ENCODE results near the gene IGSF23. TPM values are rescaled to one million over a fixed set of nuclear protein-coding genes. Genes with fewer than 3 reads are reported as not detected.

IGSF23 gene
- total and polyA plus RNA-seq, 2 of the 4 experiments (the other 2 are of a cell fraction) = 0.27 TPM; not detected in 1

- Histone ChIP-seq H2AFZ (replicated peaks; ENCODE audit: low read length, poor library complexity) (no peak overlapping the region), H4K91ac (ENCODE audit: insufficient read depth, low read depth, low read length) (peak overlapping the region; percentile 90), H3K9me3 (ENCODE audit: control insufficient read depth, insufficient read depth, low read length) (peaks cover 1% of the 10 kb centered on the region; the same call in 1 of the 2 replicates), H3K23ac (ENCODE audit: low read depth, low read length) (peak overlapping the region; percentile 77), H3K4me3 (ENCODE audit: insufficient read depth, low read depth, low read length) (no peak overlapping the region), H2AK9ac (replicated peaks; ENCODE audit: low read depth, low read length, poor library complexity) (peak overlapping the region; percentile 38), H3K4me2 (ENCODE audit: low read depth, low read length) (peak overlapping the region; percentile 42), H3K4ac (ENCODE audit: low read depth, low read length) (peak overlapping the region; percentile 97), H2AK5ac (ENCODE audit: low read depth, low read length) (peak overlapping the region; percentile 95), H3K9me1 (ENCODE audit: insufficient read depth, low read length) (peaks cover 18% of the 10 kb centered on the region), H4K8ac (ENCODE audit: low read depth in 2 of 2, low read length in 2 of 2) (peak overlapping the region; percentile 12 to 88), H2BK15ac (ENCODE audit: low read depth, low read length) (peak overlapping the region; percentile 71; the same call in 2 of the 3 replicates), H3K79me1 (ENCODE audit: low read depth in 1 of 2, low read length in 2 of 2) (peaks cover 0 to 3% of the 10 kb centered on the region in 2 experiments; a peak in 1 of 4 replicates), H3K9ac (ENCODE audit: low read depth, low read length) (no peak overlapping the region), H3K56ac (ENCODE audit: extremely low read depth, insufficient read depth, low read length) (peak overlapping the region; percentile 62), H3K36me3 (ENCODE audit: control insufficient read depth, insufficient read depth, low read length) (no peaks in the 10 kb centered on the region), H2BK5ac (ENCODE audit: low read depth, low read length, poor library complexity, severe bottlenecking) (peak overlapping the region; percentile 89), H4K5ac (ENCODE audit: low read depth, low read length) (peak overlapping the region; percentile 65), H3K14ac (replicated peaks; ENCODE audit: low read depth, low read length) (peak overlapping the region; percentile 93), H2BK120ac (ENCODE audit: low read depth, low read length) (peak overlapping the region; percentile 97), H4K20me1 (ENCODE audit: insufficient read depth, low read length) (no peaks in the 10 kb centered on the region), H2BK20ac (ENCODE audit: low read depth, low read length) (peak overlapping the region; percentile 98), H3K4me1 (ENCODE audit: control insufficient read depth, insufficient read depth, low read length) (peaks cover 23% of the 10 kb centered on the region), H3K27me3 (ENCODE audit: control insufficient read depth, insufficient read depth, low read length) (no peaks in the 10 kb centered on the region), H3K27ac (ENCODE audit: insufficient read depth, low read length) (peak overlapping the region; percentile 91), H3K18ac (ENCODE audit: low read depth, low read length) (peak overlapping the region; percentile 88)
- TF ChIP-seq BHLHE40 (IDR thresholded peaks at IDR 0.05; ENCODE audit: low read depth, low read length) (0 out of 2 replicates have a peak, but pooled peaks have one; percentile 34), POLR2A (IDR thresholded peaks at IDR 0.05; ENCODE audit: low read depth, low read length) (no peak), RCOR1 (IDR thresholded peaks at IDR 0.05; ENCODE audit: insufficient replicate concordance, low read length) (no peak), RFX5 (IDR thresholded peaks at IDR 0.05; ENCODE audit: low read depth, low read length) (no peak), SMC3 (IDR thresholded peaks at IDR 0.05; ENCODE audit: low read depth, low read length) (no peak), MAFK (IDR thresholded peaks at IDR 0.05; ENCODE audit: low read depth, low read length) (0 out of 2 replicates have a peak, but pooled peaks have one; percentile 35), CTCF (conservative IDR thresholded peaks at IDR 0.05; ENCODE audit: low read depth, low read length) (no peak), CHD1 (IDR thresholded peaks at IDR 0.05; ENCODE audit: low read depth, low read length) (no peak), CEBPB (IDR thresholded peaks at IDR 0.05; ENCODE audit: low read depth, low read length) (peak; percentile 98), MXI1 (IDR thresholded peaks at IDR 0.05; ENCODE audit: borderline replicate concordance, low read depth, low read length) (no peak), FOS (IDR thresholded peaks at IDR 0.05; ENCODE audit: low read depth, low read length) (peak; percentile 17; the same call in 1 of the 2 replicates)
- TF ChIP-seq, protein P1, sequence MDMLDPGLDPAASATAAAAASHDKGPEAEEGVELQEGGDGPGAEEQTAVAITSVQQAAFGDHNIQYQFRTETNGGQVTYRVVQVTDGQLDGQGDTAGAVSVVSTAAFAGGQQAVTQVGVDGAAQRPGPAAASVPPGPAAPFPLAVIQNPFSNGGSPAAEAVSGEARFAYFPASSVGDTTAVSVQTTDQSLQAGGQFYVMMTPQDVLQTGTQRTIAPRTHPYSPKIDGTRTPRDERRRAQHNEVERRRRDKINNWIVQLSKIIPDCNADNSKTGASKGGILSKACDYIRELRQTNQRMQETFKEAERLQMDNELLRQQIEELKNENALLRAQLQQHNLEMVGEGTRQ (IDR thresholded peaks at IDR 0.05; ENCODE audit: low read depth, low read length) = no peak
- dilution Hi-C loops (cut with HindIII; ENCODE audit: low sequenced_read_pairs, unreplicated experiment) (no loop called here), intact Hi-C loops (cut with micrococcal nuclease) (loop anchor here (1.0 to 5.0 kb wide), 2 partner anchors 23 to 39 kb away; partner anchors contain the start of gene PVR), in situ Hi-C loops (cut with MboI; ENCODE audit: low sequenced_read_pairs) (no loop called here)
- WGBS, 2 experiments (ENCODE audit: extremely low coverage in 2 of 2, insufficient read length in 1 of 2) = 94% methylated on average over 3 of the region's 8 CpGs; no CpG with 5 or more reads in 1 of the 2 experiments
- BruUV-seq (replicated peaks) = no TSS peak
- ChIA-PET POLR2A (ENCODE audit: unreplicated experiment) (interaction anchor here (1.4 kb wide), 1 partner anchor 23 kb away, joined by 3 read pairs; no protein-coding TSS in a partner anchor), CTCF (no interaction called here)
- DNase-seq = peak; percentile 99
- ATAC-seq (ENCODE audit: low read depth) = peak; percentile 83
Observed at GRCh38 chr19:44603201-44603945, 10.0 kb upstream of the IGSF23 start.

All from IMR-90 (cell line).